ENCODE data around the gene COL9A3. TPM values are rescaled to one million over a fixed set of nuclear protein-coding genes. Genes with fewer than 3 reads are reported as not detected.
"Not testable (repeated sequence)": the region's sequence is repeated elsewhere in the genome, so short reads cannot be mapped to it uniquely, and the experiment has no call there.

COL9A3 gene
- polyA plus RNA-seq, 1 donor from 2014 or later = 3.1 TPM

DNA sequence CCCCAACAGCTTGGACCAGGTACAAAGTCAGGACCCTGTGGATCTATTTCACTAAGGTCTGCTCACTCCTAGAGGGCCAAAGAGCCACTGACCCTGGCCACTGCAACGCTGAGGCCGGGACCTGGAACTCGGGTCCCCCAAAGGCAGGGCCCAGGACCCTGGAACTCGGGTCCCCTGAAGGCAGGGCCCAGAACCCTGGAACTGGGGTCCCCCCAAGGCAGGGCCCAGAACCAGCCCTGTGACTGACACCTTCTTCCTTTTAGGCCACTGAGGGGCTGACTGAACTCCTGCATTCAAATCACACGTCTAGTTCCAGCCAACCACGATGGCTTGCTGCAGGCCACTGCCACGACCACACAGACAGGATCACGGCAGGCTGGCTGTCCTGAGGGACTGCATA, 35.3 kb downstream of the COL9A3 start:
- Histone ChIP-seq H3K27me3 (ENCODE audit: insufficient read depth, low read depth, low read length) (no peaks in the 10 kb centered on the region), H3K4me2 (ENCODE audit: low read length) (no peak overlapping the region), H3F3A (ENCODE audit: insufficient read depth, low read length, poor library complexity, severe bottlenecking) (no peaks in the 10 kb centered on the region), H3K9ac (ENCODE audit: low read length) (no peak overlapping the region), H2AFZ (ENCODE audit: low read depth, low read length) (no peak overlapping the region), H3K9me3 (ENCODE audit: low read length) (no peaks in the 10 kb centered on the region), H3K36me3 (ENCODE audit: insufficient read depth, low read length) (no peaks in the 10 kb centered on the region), H3K9me2 (ENCODE audit: insufficient read depth, low read length) (no peaks in the 10 kb centered on the region), H3K4me3 (ENCODE audit: low read length) (no peak overlapping the region), H4K20me1 (ENCODE audit: insufficient read depth) (no peaks in the 10 kb centered on the region), H3K79me2 (replicated peaks; ENCODE audit: insufficient read depth, low read length) (no peaks in the 10 kb centered on the region), H3K27ac (ENCODE audit: low read length) (no peak overlapping the region)
- TF ChIP-seq, protein P1, sequence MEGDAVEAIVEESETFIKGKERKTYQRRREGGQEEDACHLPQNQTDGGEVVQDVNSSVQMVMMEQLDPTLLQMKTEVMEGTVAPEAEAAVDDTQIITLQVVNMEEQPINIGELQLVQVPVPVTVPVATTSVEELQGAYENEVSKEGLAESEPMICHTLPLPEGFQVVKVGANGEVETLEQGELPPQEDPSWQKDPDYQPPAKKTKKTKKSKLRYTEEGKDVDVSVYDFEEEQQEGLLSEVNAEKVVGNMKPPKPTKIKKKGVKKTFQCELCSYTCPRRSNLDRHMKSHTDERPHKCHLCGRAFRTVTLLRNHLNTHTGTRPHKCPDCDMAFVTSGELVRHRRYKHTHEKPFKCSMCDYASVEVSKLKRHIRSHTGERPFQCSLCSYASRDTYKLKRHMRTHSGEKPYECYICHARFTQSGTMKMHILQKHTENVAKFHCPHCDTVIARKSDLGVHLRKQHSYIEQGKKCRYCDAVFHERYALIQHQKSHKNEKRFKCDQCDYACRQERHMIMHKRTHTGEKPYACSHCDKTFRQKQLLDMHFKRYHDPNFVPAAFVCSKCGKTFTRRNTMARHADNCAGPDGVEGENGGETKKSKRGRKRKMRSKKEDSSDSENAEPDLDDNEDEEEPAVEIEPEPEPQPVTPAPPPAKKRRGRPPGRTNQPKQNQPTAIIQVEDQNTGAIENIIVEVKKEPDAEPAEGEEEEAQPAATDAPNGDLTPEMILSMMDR (IDR thresholded peaks at IDR 0.05; ENCODE audit: poor library complexity, severe bottlenecking) = no peak
- TF ChIP-seq POLR2AphosphoS5 (IDR thresholded peaks at IDR 0.05) (no peak), EZH2 (IDR thresholded peaks at IDR 0.05; ENCODE audit: borderline replicate concordance, insufficient read depth, low read length, poor library complexity, severe bottlenecking) (no peak), MXI1 (conservative IDR thresholded peaks at IDR 0.05; ENCODE audit: poor library complexity, severe bottlenecking) (no peak), SMC3 (conservative IDR thresholded peaks at IDR 0.05; ENCODE audit: poor library complexity) (no peak), EP300 (conservative IDR thresholded peaks at IDR 0.05; ENCODE audit: poor library complexity, severe bottlenecking) (no peak), TAF1 (IDR thresholded peaks at IDR 0.05; ENCODE audit: low read depth) (no peak)
- TF ChIP-seq, protein P2, sequence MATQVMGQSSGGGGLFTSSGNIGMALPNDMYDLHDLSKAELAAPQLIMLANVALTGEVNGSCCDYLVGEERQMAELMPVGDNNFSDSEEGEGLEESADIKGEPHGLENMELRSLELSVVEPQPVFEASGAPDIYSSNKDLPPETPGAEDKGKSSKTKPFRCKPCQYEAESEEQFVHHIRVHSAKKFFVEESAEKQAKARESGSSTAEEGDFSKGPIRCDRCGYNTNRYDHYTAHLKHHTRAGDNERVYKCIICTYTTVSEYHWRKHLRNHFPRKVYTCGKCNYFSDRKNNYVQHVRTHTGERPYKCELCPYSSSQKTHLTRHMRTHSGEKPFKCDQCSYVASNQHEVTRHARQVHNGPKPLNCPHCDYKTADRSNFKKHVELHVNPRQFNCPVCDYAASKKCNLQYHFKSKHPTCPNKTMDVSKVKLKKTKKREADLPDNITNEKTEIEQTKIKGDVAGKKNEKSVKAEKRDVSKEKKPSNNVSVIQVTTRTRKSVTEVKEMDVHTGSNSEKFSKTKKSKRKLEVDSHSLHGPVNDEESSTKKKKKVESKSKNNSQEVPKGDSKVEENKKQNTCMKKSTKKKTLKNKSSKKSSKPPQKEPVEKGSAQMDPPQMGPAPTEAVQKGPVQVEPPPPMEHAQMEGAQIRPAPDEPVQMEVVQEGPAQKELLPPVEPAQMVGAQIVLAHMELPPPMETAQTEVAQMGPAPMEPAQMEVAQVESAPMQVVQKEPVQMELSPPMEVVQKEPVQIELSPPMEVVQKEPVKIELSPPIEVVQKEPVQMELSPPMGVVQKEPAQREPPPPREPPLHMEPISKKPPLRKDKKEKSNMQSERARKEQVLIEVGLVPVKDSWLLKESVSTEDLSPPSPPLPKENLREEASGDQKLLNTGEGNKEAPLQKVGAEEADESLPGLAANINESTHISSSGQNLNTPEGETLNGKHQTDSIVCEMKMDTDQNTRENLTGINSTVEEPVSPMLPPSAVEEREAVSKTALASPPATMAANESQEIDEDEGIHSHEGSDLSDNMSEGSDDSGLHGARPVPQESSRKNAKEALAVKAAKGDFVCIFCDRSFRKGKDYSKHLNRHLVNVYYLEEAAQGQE (IDR thresholded peaks at IDR 0.05; ENCODE audit: borderline replicate concordance) = no peak

DNA sequence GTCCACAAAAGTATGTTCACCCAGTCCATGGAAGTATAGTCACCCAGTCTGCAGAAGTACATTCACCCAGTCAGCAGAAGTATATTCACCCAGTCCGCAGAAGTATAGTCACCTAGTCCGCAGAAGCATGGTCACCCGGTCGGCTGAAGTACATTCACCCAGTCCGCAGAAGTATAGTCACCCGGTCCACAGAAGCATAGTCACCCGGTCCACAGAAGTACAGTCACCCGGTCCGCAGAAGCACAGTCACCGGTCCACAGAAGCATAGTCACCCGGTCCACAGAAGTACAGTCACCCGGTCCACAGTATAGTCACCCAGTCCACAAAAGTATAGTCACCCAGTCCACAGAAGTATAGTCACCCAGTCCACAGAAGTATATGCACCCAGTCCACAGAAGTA, 36.0 kb downstream of the COL9A3 start:
- Histone ChIP-seq H3K9me2 (ENCODE audit: insufficient read depth, low read length) (no peaks in the 10 kb centered on the region), H3K27ac (ENCODE audit: low read length) (no peak overlapping the region), H4K20me1 (ENCODE audit: insufficient read depth) (no peaks in the 10 kb centered on the region), H3K9me3 (ENCODE audit: low read length) (no peaks in the 10 kb centered on the region), H3K4me3 (ENCODE audit: low read length) (no peak overlapping the region), H2AFZ (ENCODE audit: low read depth, low read length) (no peak overlapping the region), H3K36me3 (ENCODE audit: insufficient read depth, low read length) (no peaks in the 10 kb centered on the region), H3K79me2 (replicated peaks; ENCODE audit: insufficient read depth, low read length) (no peaks in the 10 kb centered on the region), H3K9ac (ENCODE audit: low read length) (no peak overlapping the region), H3K4me2 (ENCODE audit: low read length) (no peak overlapping the region), H3K27me3 (ENCODE audit: insufficient read depth, low read depth, low read length) (no peaks in the 10 kb centered on the region), H3F3A (ENCODE audit: insufficient read depth, low read length, poor library complexity, severe bottlenecking) (no peaks in the 10 kb centered on the region)
- TF ChIP-seq MXI1 (conservative IDR thresholded peaks at IDR 0.05; ENCODE audit: poor library complexity, severe bottlenecking) = no peak
- no peak for TF ChIP-seq POLR2AphosphoS5 (IDR thresholded peaks at IDR 0.05)
- TF ChIP-seq, protein P2 (IDR thresholded peaks at IDR 0.05; ENCODE audit: borderline replicate concordance) = no peak
- TF ChIP-seq TAF1 (IDR thresholded peaks at IDR 0.05; ENCODE audit: low read depth) = no peak
- TF ChIP-seq SMC3 (conservative IDR thresholded peaks at IDR 0.05; ENCODE audit: poor library complexity) = no peak
- TF ChIP-seq RAD21 (conservative IDR thresholded peaks at IDR 0.05) = no peak
- TF ChIP-seq, protein P1 (IDR thresholded peaks at IDR 0.05; ENCODE audit: poor library complexity, severe bottlenecking) = no peak
- no peak for TF ChIP-seq EP300 (conservative IDR thresholded peaks at IDR 0.05; ENCODE audit: poor library complexity, severe bottlenecking)
- TF ChIP-seq EZH2 (IDR thresholded peaks at IDR 0.05; ENCODE audit: borderline replicate concordance, insufficient read depth, low read length, poor library complexity, severe bottlenecking) = no peak

DNA sequence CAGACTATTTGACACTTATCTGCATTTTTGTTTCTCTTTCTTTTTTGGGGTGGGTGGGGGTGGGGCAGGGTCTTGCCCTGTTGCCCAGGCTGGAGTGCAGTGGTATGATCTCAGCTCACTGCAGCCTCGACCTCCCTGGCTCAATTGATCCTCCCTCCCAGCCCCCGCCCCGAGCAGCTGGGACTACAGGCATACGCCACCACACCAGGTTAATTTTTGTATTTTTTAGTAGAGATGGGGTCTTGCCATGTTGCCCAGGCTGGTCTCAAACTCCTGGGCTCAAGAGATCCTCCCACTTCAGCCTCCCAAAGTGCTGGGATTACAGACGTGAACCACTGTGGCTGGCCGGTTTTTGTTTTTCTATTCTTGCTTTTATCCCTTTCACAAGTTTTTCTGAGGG, 36.5 kb downstream of the COL9A3 start:
- not testable (repeated sequence) for H3K79me2 ChIP-seq (replicated peaks; ENCODE audit: insufficient read depth, low read length); H3K36me3 ChIP-seq (ENCODE audit: insufficient read depth, low read length); H3K9me3 ChIP-seq (ENCODE audit: low read length); H3F3A ChIP-seq (ENCODE audit: insufficient read depth, low read length, poor library complexity, severe bottlenecking); H2AFZ ChIP-seq (ENCODE audit: low read depth, low read length); H3K9me2 ChIP-seq (ENCODE audit: insufficient read depth, low read length); H4K20me1 ChIP-seq (ENCODE audit: insufficient read depth); H3K27ac ChIP-seq (ENCODE audit: low read length); H3K27me3 ChIP-seq (ENCODE audit: insufficient read depth, low read depth, low read length); H3K9ac ChIP-seq (ENCODE audit: low read length); H3K4me3 ChIP-seq (ENCODE audit: low read length); H3K4me2 ChIP-seq (ENCODE audit: low read length)

Measured in neural cell (in vitro differentiated cells).